HFF-Myc (cell line): ENCODE data around the gene TSPAN12.

Experiments
- DNase-seq: peaks from one replicate; pipeline ENCODE4 v3.0.0-alpha.2; 2011; ENCODE audit warnings: low read depth; ENCODE audit errors: extremely low read depth
- H3K4me3 ChIP-seq: replicated peaks from 2 replicates; pipeline ENCODE4 v1.5.1; 2011; ENCODE audit warnings: low read depth, mild to moderate bottlenecking, control low read depth, low read length
- TF ChIP-seq, protein P1 (sequence below): IDR thresholded peaks from 2 replicates; pipeline ENCODE4 v1.5.1; 2012; ENCODE audit warnings: mild to moderate bottlenecking, low read depth, low read length, control low read depth; ENCODE audit errors: missing control alignments

Gene TSPAN12

DNA sequence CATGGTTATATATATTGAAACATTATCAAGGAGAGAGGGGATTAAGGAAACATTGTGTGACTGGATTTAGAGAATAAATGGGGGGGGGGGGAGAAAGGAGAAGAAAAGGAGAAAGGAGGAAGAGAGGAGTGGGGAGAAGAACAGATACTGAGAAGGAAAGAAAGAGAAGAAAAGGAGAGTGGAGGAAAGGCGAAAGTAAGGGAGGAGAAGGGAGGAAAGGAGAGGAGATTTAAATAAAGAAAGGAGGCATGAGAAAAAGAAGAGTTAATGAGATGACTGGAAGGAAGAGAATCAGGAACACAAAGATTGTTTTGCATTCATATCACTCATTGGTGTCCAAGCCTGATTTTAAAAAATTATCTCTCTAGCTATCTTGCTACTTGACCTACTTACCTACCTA is 16.1 kb upstream of the TSPAN12 start:
- DNase-seq = no peak
- TF ChIP-seq, protein P1, sequence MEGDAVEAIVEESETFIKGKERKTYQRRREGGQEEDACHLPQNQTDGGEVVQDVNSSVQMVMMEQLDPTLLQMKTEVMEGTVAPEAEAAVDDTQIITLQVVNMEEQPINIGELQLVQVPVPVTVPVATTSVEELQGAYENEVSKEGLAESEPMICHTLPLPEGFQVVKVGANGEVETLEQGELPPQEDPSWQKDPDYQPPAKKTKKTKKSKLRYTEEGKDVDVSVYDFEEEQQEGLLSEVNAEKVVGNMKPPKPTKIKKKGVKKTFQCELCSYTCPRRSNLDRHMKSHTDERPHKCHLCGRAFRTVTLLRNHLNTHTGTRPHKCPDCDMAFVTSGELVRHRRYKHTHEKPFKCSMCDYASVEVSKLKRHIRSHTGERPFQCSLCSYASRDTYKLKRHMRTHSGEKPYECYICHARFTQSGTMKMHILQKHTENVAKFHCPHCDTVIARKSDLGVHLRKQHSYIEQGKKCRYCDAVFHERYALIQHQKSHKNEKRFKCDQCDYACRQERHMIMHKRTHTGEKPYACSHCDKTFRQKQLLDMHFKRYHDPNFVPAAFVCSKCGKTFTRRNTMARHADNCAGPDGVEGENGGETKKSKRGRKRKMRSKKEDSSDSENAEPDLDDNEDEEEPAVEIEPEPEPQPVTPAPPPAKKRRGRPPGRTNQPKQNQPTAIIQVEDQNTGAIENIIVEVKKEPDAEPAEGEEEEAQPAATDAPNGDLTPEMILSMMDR = no peak

DNA sequence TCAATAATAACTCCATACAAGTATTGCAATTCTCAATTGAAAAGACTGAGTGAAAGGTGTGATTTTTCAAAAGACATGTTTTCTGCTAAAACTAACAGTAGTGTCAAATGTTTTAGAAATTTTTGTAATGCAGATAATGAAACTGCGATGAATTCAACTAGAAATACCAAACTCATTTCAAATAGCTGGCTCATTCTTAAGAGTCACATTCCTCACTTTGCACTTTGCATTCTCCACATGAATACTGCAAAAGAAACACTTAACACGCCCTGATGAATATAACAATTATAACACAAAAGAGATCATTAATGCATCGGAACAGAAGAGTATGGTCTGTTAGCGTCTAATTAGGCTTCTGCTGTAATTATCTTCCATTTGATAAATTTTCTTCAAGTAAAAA is 15.5 kb upstream of the TSPAN12 start:
- TF ChIP-seq, protein P1 = no peak
- DNase-seq = no peak
- H3K4me3 ChIP-seq = no peak overlapping the region

More for the DNA sequence above, 16.1 kb upstream of the TSPAN12 start:
- no peak overlapping the region for H3K4me3 ChIP-seq

DNA sequence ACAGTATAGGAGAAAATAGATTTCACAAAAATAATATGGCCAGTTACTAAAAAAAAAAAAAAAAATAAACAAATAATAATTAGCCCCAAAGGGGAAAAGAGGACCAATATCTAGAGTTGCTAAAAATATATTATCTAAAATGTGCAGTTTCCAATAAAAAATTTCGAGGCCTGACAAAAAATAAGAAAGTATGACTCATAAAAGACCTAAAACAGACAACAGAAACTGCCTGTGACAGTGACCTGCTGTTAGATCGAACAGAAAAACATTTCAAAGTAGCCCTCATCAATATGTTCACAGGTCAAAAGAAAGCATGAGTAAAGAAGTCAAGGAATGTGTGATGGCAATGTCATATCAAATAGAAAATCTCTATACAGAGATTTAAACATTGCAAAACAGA is 11.8 kb upstream of the TSPAN12 start:
- H3K4me3 ChIP-seq = no peak overlapping the region
- TF ChIP-seq, protein P1 = no peak
- no peak for DNase-seq

DNA sequence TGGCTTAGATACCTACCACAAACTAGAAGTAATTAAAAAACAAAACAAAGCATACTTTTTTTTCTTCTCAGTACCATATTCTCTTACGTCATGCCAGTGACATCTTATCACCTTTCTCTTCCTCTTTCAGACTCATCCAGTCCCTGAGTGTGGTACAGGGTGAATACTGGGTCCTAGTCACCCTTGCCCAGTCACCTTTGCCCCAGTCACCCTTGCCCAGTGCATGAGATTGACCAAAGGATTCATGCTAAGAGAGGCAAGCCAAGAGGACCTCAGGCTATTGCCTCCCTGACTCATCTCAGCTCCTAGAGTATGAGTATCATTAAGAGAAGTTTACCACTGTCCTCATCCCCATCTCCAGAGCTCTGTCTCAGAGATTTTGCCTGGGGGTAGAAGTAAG is 10.0 kb upstream of the TSPAN12 start:
- H3K4me3 ChIP-seq = no peak overlapping the region
- no peak for DNase-seq
- TF ChIP-seq, protein P1 = no peak

DNA sequence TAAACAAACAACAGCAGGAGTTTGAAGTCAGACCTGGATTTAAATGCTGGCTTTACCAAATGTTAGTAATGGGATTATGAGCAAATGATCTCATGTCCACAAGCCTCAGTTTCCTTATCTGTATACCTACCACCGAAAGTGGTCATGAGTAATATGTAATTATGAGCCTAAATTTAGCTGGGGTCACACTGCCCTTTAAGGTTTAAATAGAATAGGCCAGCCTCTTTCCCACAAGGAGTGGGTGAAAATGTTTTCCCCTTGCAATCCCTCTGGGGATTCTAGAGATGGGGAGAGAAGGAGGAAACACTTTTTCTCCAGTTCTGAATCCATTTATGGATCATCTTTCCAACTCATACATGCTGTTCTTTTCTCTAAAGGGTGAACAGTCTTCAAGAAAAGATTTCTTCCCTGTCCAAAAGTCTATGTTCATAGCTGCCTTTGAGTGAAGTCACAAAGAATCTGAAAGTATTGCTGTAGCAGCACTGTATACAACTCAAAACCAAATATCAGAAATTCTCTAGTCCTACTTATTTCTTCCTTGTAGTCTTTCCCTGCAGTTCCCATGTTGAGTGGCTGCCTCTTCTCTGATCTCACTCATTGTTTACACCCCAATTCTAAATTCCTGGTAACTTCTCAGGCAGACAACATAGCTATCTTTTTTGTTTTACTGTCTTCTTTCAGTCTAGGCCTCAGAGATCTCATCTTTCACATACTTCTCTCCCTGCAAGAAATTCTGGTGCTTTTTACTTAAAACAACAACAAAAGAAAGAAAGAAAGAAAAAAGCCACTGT is 7.4 kb upstream of the TSPAN12 start:
- TF ChIP-seq, protein P1 = no peak
- DNase-seq = no peak
- H3K4me3 ChIP-seq = no peak overlapping the region

DNA sequence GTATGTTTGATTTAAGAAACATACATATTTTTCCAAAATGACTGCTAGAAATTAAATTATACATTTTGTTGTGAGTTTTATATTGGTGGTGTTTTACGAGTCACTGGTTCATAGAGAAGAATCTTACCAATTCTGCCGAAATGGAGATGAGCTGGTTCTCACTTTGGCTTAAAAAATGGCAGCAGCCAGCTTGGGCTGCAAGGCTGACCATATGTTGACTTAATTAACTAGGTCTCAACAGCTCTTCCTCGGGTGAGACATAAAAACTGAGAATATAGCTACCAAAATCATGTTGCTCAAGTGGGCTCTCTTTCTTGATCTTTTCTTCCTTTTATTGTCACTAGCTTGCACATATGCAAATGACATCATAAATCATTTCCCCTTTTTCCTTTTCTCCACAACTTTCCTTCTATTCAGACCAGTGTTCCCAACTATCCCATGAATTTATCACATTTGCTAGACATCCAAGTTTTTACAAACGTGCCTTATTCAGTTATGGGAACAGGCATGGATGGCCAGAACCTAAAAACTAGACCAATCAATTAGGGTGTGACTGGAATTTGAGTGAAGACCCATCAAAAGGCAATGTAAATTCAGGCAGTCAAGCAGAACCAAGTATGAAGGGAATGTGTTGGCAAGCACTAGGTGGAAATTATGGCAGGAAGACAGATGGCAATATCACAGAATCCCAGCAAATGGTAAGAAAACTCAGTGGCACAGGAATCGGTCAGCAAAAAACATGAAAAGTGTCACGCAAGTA is 6.4 kb upstream of the TSPAN12 start:
- TF ChIP-seq, protein P1 = no peak
- DNase-seq = no peak

More for the DNA sequence above, 6.4 kb upstream of the TSPAN12 start:
- H3K4me3 ChIP-seq = no peak overlapping the region
